H9 (cell line): ENCODE measurements around the gene PLSCR5. TPM values are rescaled to one million over a fixed set of nuclear protein-coding genes. Genes with fewer than 3 reads are reported as not detected.

Experiments
- DNase-seq: peaks from one replicate; pipeline ENCODE4 v3.0.0-alpha.2; 2017
- H2AFZ ChIP-seq: one replicate; pipeline ENCODE4 v1.6.1; 2013; ENCODE audit warnings: mild to moderate bottlenecking, low read length, control low read depth, moderate library complexity
- H2AK5ac ChIP-seq: 2 replicates; pipeline ENCODE4 v1.6.1; 2013; ENCODE audit warnings: low read length, control low read depth, mixed read lengths; ENCODE audit not compliant: insufficient read length
- H2BK120ac ChIP-seq: one replicate; pipeline ENCODE4 v1.6.1; 2013; ENCODE audit warnings: low read depth, mild to moderate bottlenecking, low read length, control low read depth, inconsistent platforms; ENCODE audit not compliant: poor library complexity, severe bottlenecking
- H2BK12ac ChIP-seq: 2 replicates; pipeline ENCODE4 v1.6.1; 2013; ENCODE audit warnings: low read length, control low read depth, mixed read lengths, low read depth; ENCODE audit not compliant: insufficient read length
- H2BK15ac ChIP-seq: 2 replicates; pipeline ENCODE4 v1.6.1; 2013; ENCODE audit warnings: low read depth, low read length, control low read depth
- H2BK20ac ChIP-seq: one replicate; pipeline ENCODE4 v1.6.1; 2013; ENCODE audit warnings: low read depth, mild to moderate bottlenecking, low read length, control low read depth, inconsistent platforms; ENCODE audit not compliant: poor library complexity, severe bottlenecking
- H2BK5ac ChIP-seq: 2 replicates; pipeline ENCODE4 v1.6.1; 2013; ENCODE audit warnings: low read length, control low read depth, mixed read lengths; ENCODE audit not compliant: insufficient read length
- H3K14ac ChIP-seq: 2 replicates; pipeline ENCODE4 v1.6.1; 2013; ENCODE audit warnings: low read length, control low read depth; ENCODE audit not compliant: insufficient read depth
- H3K18ac ChIP-seq: 2 replicates; pipeline ENCODE4 v1.6.1; 2013; ENCODE audit warnings: low read depth, mild to moderate bottlenecking, mixed read lengths, low read length, control low read depth; ENCODE audit not compliant: insufficient read length
- H3K23ac ChIP-seq: 2 replicates; pipeline ENCODE4 v1.6.1; 2013; ENCODE audit warnings: low read length, control low read depth, mixed read lengths, low read depth; ENCODE audit not compliant: insufficient read length
- H3K23me2 ChIP-seq: 2 replicates; pipeline ENCODE4 v1.6.1; 2013; ENCODE audit warnings: low read depth, mild to moderate bottlenecking, mixed read lengths, low read length, control low read depth; ENCODE audit not compliant: insufficient read length, poor library complexity, severe bottlenecking
- H3K27ac ChIP-seq: 2 replicates; pipeline ENCODE4 v1.5.1; 2013; ENCODE audit warnings: low read length, control low read depth, mixed read lengths, low read depth; ENCODE audit not compliant: insufficient read length
- H3K27me3 ChIP-seq: 2 replicates; pipeline ENCODE4 v1.6.1; 2013; ENCODE audit warnings: low read length, control low read depth, inconsistent platforms; ENCODE audit not compliant: insufficient read depth
- H3K4ac ChIP-seq: 2 replicates; pipeline ENCODE4 v1.6.1; 2013; ENCODE audit warnings: low read depth, mild to moderate bottlenecking, control low read depth, inconsistent platforms, low read length, moderate library complexity
- H3K4me1 ChIP-seq: 2 replicates; pipeline ENCODE4 v1.6.1; 2013; ENCODE audit warnings: low read length, control low read depth, inconsistent platforms; ENCODE audit not compliant: insufficient read depth
- H3K4me2 ChIP-seq: 2 replicates; pipeline ENCODE4 v1.6.1; 2013; ENCODE audit warnings: low read length, control low read depth, mixed read lengths; ENCODE audit not compliant: insufficient read length, insufficient read depth
- H3K56ac ChIP-seq: 2 replicates; pipeline ENCODE4 v1.6.1; 2013; ENCODE audit warnings: low read depth, mild to moderate bottlenecking, mixed read lengths, low read length, control low read depth; ENCODE audit not compliant: insufficient read length
- H3K79me1 ChIP-seq: 2 replicates; pipeline ENCODE4 v1.6.1; 2013; ENCODE audit warnings: low read depth, mild to moderate bottlenecking, moderate library complexity, low read length, control low read depth, inconsistent platforms; ENCODE audit not compliant: insufficient read depth, poor library complexity, severe bottlenecking
- H3K79me2 ChIP-seq: 2 replicates; pipeline ENCODE4 v1.6.1; 2013; ENCODE audit warnings: low read length, control low read depth, inconsistent platforms; ENCODE audit not compliant: insufficient read depth
- H3K9ac ChIP-seq: 2 replicates; pipeline ENCODE4 v1.6.1; 2013; ENCODE audit warnings: low read length, control low read depth, mixed read lengths; ENCODE audit not compliant: insufficient read length; ENCODE audit errors: extremely low read depth
- H3K9me3 ChIP-seq: one replicate; pipeline ENCODE4 v1.6.1; 2013; ENCODE audit warnings: low read depth, low read length, inconsistent platforms; ENCODE audit not compliant: control insufficient read depth
- H3T11ph ChIP-seq: one replicate; pipeline ENCODE4 v1.6.1; 2013; ENCODE audit warnings: mild to moderate bottlenecking, low read length, control low read depth, inconsistent platforms
- H4K20me1 ChIP-seq: one replicate; pipeline ENCODE4 v1.6.1; 2013; ENCODE audit not compliant: control insufficient read depth, insufficient read length, insufficient read depth
- H4K5ac ChIP-seq: 2 replicates; pipeline ENCODE4 v1.6.1; 2013; ENCODE audit warnings: low read depth, mild to moderate bottlenecking, mixed read lengths, low read length, control low read depth; ENCODE audit not compliant: insufficient read length
- H4K8ac ChIP-seq: replicated peaks from 2 replicates; pipeline ENCODE4 v1.6.1; 2013; ENCODE audit warnings: low read length, control low read depth, mixed read lengths, low read depth; ENCODE audit not compliant: insufficient read length
- H4K91ac ChIP-seq: 2 replicates; pipeline ENCODE4 v1.6.1; 2013; ENCODE audit warnings: low read depth, mild to moderate bottlenecking, moderate library complexity, mixed read lengths, low read length, control low read depth; ENCODE audit not compliant: insufficient read length
- H3K27ac Mint-ChIP-seq, 3 experiments: 2 replicates in 2 of 3; 3 replicates in 1 of 3; pipeline ENCODE4 v1.8.0; 2020 to 2021; ENCODE audit warnings: mixed read lengths in 3 of 3, mild to moderate bottlenecking in 1 of 3, moderate library complexity in 1 of 3
- H3K27me3 Mint-ChIP-seq: 2 replicates; pipeline ENCODE4 v1.8.0; 2021; ENCODE audit warnings: low read depth, mild to moderate bottlenecking, moderate library complexity, mixed read lengths
- H3K36me3 Mint-ChIP-seq, 3 experiments: 2 replicates in 2 of 3; 3 replicates in 1 of 3; pipeline ENCODE4 v1.8.0; 2020 to 2021; ENCODE audit warnings: low read depth in 3 of 3, mixed read lengths in 3 of 3; ENCODE audit not compliant: insufficient read depth in 1 of 3
- H3K4me1 Mint-ChIP-seq, 2 experiments: 2 replicates each; pipeline ENCODE4 v1.8.0; 2020; ENCODE audit warnings: mixed read lengths in 2 of 2
- H3K4me3 Mint-ChIP-seq, 2 experiments: 2 replicates in 1 of 2; 3 replicates in 1 of 2; pipeline ENCODE4 v1.8.0; 2020 to 2021; ENCODE audit warnings: mild to moderate bottlenecking in 2 of 2, mixed read lengths in 2 of 2, moderate library complexity in 1 of 2
- H3K9me3 Mint-ChIP-seq, 2 experiments: 2 replicates in 1 of 2; 3 replicates in 1 of 2; pipeline ENCODE4 v1.8.0; 2020; ENCODE audit warnings: mild to moderate bottlenecking in 2 of 2, mixed read lengths in 2 of 2, moderate library complexity in 1 of 2
- WGBS: extraction: QIAGEN DNeasy Blood & Tissue Kit; methylation state at CpG from one replicate; pipeline ENCODE4 v1.1.7; 2013; ENCODE audit warnings: missing lambda C conversion rate, low lambda C conversion rate, mixed read lengths; ENCODE audit not compliant: insufficient read length; ENCODE audit errors: extremely low coverage; 5-methylcytosine and 5-hydroxymethylcytosine counted together
- total RNA-seq: library from RNA; stranded (reverse); gene quantifications from 2 replicates; pipeline ENCODE4 v1.2.1, GENCODE V29; 2021
- TF ChIP-seq, protein P1 (sequence below): fragments of 200-600 bp; sonication (generic); conservative IDR thresholded peaks from 3 replicates; pipeline ENCODE4 v1.8.0; 2021; ENCODE audit warnings: antibody characterized with exemption, mild to moderate bottlenecking

Gene PLSCR5
- total RNA-seq, 1 experiment from 2014 or later: not detected

DNA sequence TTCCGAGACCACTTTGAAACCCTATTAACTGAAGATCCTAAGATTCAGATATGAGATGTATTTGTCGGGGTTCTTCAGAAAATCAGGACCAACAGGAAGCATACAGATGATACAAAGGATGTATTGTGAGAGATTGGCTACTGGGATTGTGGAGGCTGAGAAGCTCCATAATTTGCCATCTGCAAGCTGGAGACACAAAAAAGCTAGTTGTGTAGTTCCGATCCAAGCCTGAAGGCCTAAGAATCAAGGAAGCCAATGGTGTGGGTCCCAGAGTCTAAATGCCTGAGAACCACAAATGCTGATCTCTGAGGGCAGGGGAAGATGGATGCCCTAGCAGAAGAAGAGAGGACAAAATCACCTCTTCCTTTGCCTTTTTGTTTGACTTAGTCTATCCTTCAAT, 49.8 kb downstream of the PLSCR5 start:
- no peaks in the 10 kb centered on the region for H4K20me1 ChIP-seq
- no peak overlapping the region for H3K23ac ChIP-seq
- H3K23me2 ChIP-seq: no peaks in the 10 kb centered on the region
- Mint-ChIP-seq H3K36me3 (peaks cover 0 to 13% (median 0%) of the 10 kb centered on the region in 3 experiments; a peak in 5 of 7 replicates), H3K4me1 (peaks cover 13 to 15% of the 10 kb centered on the region in 2 experiments), H3K4me3 (no peak overlapping the region), H3K27ac (no peak overlapping the region), H3K27me3 (no peaks in the 10 kb centered on the region; the same call in 1 of the 2 replicates), H3K9me3 (peaks cover 0 to 11% of the 10 kb centered on the region in 2 experiments; a peak in 2 of 5 replicates)
- H2BK15ac ChIP-seq: no peak overlapping the region
- no peak overlapping the region for H3T11ph ChIP-seq
- DNase-seq: no peak
- no peak overlapping the region for H2BK5ac ChIP-seq
- H4K8ac ChIP-seq: no peak overlapping the region
- H3K79me2 ChIP-seq: no peaks in the 10 kb centered on the region
- no peak overlapping the region for H4K5ac ChIP-seq
- no peak overlapping the region for H3K27ac ChIP-seq
- H3K79me1 ChIP-seq: no peaks in the 10 kb centered on the region
- no CpG with 5 or more reads among the region's 3 CpGs for WGBS
- no peak overlapping the region for H3K14ac ChIP-seq
- H3K9ac ChIP-seq: no peak overlapping the region
- no peak overlapping the region for H2AFZ ChIP-seq
- H2BK120ac ChIP-seq: no peak overlapping the region
- H3K18ac ChIP-seq: no peak overlapping the region
- H3K4me1 ChIP-seq: no peaks in the 10 kb centered on the region
- H2AK5ac ChIP-seq: no peak overlapping the region
- no peaks in the 10 kb centered on the region for H3K27me3 ChIP-seq
- H3K56ac ChIP-seq: no peak overlapping the region
- H3K4ac ChIP-seq: no peak overlapping the region
- TF ChIP-seq, protein P1, sequence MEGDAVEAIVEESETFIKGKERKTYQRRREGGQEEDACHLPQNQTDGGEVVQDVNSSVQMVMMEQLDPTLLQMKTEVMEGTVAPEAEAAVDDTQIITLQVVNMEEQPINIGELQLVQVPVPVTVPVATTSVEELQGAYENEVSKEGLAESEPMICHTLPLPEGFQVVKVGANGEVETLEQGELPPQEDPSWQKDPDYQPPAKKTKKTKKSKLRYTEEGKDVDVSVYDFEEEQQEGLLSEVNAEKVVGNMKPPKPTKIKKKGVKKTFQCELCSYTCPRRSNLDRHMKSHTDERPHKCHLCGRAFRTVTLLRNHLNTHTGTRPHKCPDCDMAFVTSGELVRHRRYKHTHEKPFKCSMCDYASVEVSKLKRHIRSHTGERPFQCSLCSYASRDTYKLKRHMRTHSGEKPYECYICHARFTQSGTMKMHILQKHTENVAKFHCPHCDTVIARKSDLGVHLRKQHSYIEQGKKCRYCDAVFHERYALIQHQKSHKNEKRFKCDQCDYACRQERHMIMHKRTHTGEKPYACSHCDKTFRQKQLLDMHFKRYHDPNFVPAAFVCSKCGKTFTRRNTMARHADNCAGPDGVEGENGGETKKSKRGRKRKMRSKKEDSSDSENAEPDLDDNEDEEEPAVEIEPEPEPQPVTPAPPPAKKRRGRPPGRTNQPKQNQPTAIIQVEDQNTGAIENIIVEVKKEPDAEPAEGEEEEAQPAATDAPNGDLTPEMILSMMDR: no peak
- no peak overlapping the region for H2BK12ac ChIP-seq
- H3K4me2 ChIP-seq: no peak overlapping the region
- no peak overlapping the region for H4K91ac ChIP-seq
- no peaks in the 10 kb centered on the region for H3K9me3 ChIP-seq
- no peak overlapping the region for H2BK20ac ChIP-seq
